DND-41 (cell line): ENCODE measurements around the gene ARNT2.
"Not testable (repeated sequence)": the region's sequence is repeated elsewhere in the genome, so short reads cannot be mapped to it uniquely, and the experiment has no call there.

Experiments used
- ATAC-seq: fragments of 200-7000 bp; cut with Tn5 transposase; 3 replicates; pipeline ENCODE4 v1.9.1; 2021; ENCODE audit warnings: low read depth; ENCODE audit not compliant: insufficient read depth
- DNase-seq: peaks from one replicate; pipeline ENCODE4 v3.0.0-alpha.2; 2020
- H2AFZ ChIP-seq: 2 replicates; pipeline ENCODE4 v1.6.0; 2012; ENCODE audit warnings: low read depth, low read length
- H3K27ac ChIP-seq: 2 replicates; pipeline ENCODE4 v1.5.1; 2012; ENCODE audit warnings: low read length, inconsistent platforms
- H3K27me3 ChIP-seq: fragments of 200-600 bp; sonication (generic); 2 replicates; pipeline ENCODE4 v1.6.0; 2012; ENCODE audit warnings: low read length, mild to moderate bottlenecking, inconsistent platforms; ENCODE audit not compliant: insufficient read depth, poor library complexity
- H3K36me3 ChIP-seq: 2 replicates; pipeline ENCODE4 v1.5.1; 2012; ENCODE audit warnings: low read length, inconsistent platforms; ENCODE audit not compliant: insufficient read depth
- H3K4me1 ChIP-seq: 2 replicates; pipeline ENCODE4 v1.5.1; 2012; ENCODE audit warnings: mild to moderate bottlenecking, low read length; ENCODE audit not compliant: insufficient read depth
- H3K4me2 ChIP-seq: 2 replicates; pipeline ENCODE4 v1.6.0; 2012; ENCODE audit warnings: mild to moderate bottlenecking, moderate library complexity, low read length, inconsistent platforms; ENCODE audit not compliant: insufficient read depth
- H3K4me3 ChIP-seq, 2 experiments: fragments of 200-600 bp in 1 of 2; shearing (Covaris generic) in 1 of 2; 2 replicates each; pipeline ENCODE4 v1.5.1; 2012 to 2016; ENCODE audit warnings: inconsistent platforms in 2 of 2, low read length in 2 of 2, mild to moderate bottlenecking in 2 of 2, low read depth in 1 of 2, moderate library complexity in 1 of 2
- H3K79me2 ChIP-seq: 2 replicates; pipeline ENCODE4 v1.6.0; 2012; ENCODE audit warnings: low read length, inconsistent platforms; ENCODE audit not compliant: insufficient read depth
- H3K9ac ChIP-seq: 2 replicates; pipeline ENCODE4 v1.6.0; 2012; ENCODE audit warnings: low read depth, mild to moderate bottlenecking, inconsistent platforms, low read length, moderate library complexity
- H3K9me3 ChIP-seq: 2 replicates; pipeline ENCODE4 v1.5.1; 2012; ENCODE audit warnings: low read length, moderate library complexity, mild to moderate bottlenecking, inconsistent platforms; ENCODE audit not compliant: insufficient read depth, severe bottlenecking
- H4K20me1 ChIP-seq: 2 replicates; pipeline ENCODE4 v1.6.0; 2012; ENCODE audit warnings: low read length; ENCODE audit not compliant: insufficient read depth
- EZH2 ChIP-seq: IDR thresholded peaks from 3 replicates; pipeline ENCODE4 v1.6.1; 2012; ENCODE audit warnings: borderline replicate concordance, low read depth, mild to moderate bottlenecking, moderate library complexity, low read length, inconsistent platforms; ENCODE audit not compliant: severe bottlenecking
- TF ChIP-seq, protein P1 (sequence below): IDR thresholded peaks from 2 replicates; pipeline ENCODE4 v1.5.1; 2012; ENCODE audit warnings: borderline replicate concordance, low read length, moderate library complexity, mild to moderate bottlenecking; ENCODE audit not compliant: poor library complexity, severe bottlenecking; ENCODE audit errors: extremely low read depth

The ARNT2 gene

DNA sequence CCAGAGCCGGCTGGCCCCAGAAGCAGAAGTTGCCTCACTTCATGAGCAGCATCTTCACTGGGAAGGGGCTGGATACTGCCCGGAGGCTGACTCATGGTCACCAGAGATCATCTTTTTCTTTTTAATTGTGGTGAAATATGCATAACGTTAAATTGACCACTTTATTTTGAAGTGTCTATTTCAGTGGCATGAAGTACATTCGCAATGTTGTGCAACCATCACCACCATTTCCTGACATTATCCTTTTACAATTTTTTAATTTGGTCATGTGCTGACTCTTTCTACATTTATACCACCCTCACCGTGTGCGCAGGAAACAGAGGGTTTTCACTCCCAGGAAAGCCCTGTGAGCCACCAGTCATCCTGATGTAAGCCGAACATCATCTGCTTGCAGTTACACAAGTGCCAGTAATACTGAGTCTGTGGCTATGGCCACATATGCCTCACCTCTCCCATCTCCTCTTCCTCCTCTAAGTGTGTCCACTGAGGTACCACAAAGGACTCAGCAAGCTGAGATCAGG lies 239.3 kb downstream of the ARNT2 start:
- no peak for ATAC-seq
- no peak for DNase-seq
- Histone ChIP-seq H3K4me2 (no peak overlapping the region), H3K9me3 (peaks cover 5% of the 10 kb centered on the region), H3K9ac (no peak overlapping the region), H3K27me3 (no peaks in the 10 kb centered on the region), H4K20me1 (no peaks in the 10 kb centered on the region), H3K36me3 (no peaks in the 10 kb centered on the region), H3K79me2 (no peaks in the 10 kb centered on the region), H3K27ac (no peak overlapping the region), H3K4me3 (no peak overlapping the region), H3K4me1 (no peaks in the 10 kb centered on the region), H2AFZ (no peak overlapping the region)
- TF ChIP-seq, protein P1, sequence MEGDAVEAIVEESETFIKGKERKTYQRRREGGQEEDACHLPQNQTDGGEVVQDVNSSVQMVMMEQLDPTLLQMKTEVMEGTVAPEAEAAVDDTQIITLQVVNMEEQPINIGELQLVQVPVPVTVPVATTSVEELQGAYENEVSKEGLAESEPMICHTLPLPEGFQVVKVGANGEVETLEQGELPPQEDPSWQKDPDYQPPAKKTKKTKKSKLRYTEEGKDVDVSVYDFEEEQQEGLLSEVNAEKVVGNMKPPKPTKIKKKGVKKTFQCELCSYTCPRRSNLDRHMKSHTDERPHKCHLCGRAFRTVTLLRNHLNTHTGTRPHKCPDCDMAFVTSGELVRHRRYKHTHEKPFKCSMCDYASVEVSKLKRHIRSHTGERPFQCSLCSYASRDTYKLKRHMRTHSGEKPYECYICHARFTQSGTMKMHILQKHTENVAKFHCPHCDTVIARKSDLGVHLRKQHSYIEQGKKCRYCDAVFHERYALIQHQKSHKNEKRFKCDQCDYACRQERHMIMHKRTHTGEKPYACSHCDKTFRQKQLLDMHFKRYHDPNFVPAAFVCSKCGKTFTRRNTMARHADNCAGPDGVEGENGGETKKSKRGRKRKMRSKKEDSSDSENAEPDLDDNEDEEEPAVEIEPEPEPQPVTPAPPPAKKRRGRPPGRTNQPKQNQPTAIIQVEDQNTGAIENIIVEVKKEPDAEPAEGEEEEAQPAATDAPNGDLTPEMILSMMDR, result no peak
- TF ChIP-seq EZH2, result no peak

- Histone ChIP-seq H3K9ac (no peak overlapping the region), H3K27ac (no peak overlapping the region), H3K4me2 (no peak overlapping the region), H3K4me3 (no peak overlapping the region), H3K79me2 (no peaks in the 10 kb centered on the region), H3K4me1 (no peaks in the 10 kb centered on the region), H3K36me3 (no peaks in the 10 kb centered on the region), H3K9me3 (peaks cover 5% of the 10 kb centered on the region), H4K20me1 (no peaks in the 10 kb centered on the region), H3K27me3 (no peaks in the 10 kb centered on the region), H2AFZ (no peak overlapping the region)
- TF ChIP-seq EZH2, result no peak
- TF ChIP-seq, protein P1, result no peak
- no peak for DNase-seq
- no peak for ATAC-seq
These were observed 241.4 kb downstream of the ARNT2 start for GRCh38 chr15:80645494-80646065.

DNA sequence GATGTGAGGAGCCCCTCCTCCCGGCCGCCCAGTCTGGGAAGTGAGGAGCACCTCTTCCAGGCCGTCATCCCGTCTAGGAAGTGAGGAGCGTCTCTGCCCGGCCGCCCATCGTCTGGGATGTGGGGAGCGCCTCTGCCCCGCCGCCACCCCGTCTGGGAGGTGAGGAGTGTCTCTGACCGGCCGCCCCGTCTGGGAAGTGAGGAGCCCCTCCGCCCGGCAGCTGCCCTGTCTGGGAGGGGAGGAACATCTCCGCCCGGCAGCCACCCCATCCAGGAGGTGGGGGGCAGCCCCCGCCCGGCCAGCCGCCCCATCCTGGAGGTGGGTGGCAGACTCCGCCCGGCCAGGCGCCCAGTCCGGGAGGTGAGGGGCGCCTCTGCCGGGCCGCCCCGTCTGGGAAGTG lies 243.2 kb downstream of the ARNT2 start:
- H3K4me1 ChIP-seq, H3K4me3 ChIP-seq, H3K4me2 ChIP-seq, H3K27ac ChIP-seq, H4K20me1 ChIP-seq, ATAC-seq, H2AFZ ChIP-seq, DNase-seq, H3K27me3 ChIP-seq, H3K36me3 ChIP-seq, H3K9ac ChIP-seq, H3K9me3 ChIP-seq, H3K79me2 ChIP-seq: not testable (repeated sequence)
